ENCODE data around the gene DAPK1.
"Not testable (repeated sequence)": the region's sequence is repeated elsewhere in the genome, so short reads cannot be mapped to it uniquely, and the experiment has no call there.

DAPK1 gene

GRCh38 chr9:87537625-87538024 lies 40.0 kb downstream of the DAPK1 start:
- Mint-ChIP-seq H3K36me3 (ENCODE audit: low read depth) (no peaks in the 10 kb centered on the region), H3K27me3 (no peaks in the 10 kb centered on the region), H3K27ac (no peak overlapping the region), H3K9me3 (no peaks in the 10 kb centered on the region), H3K4me3 (no peak overlapping the region), H3K4me1 (ENCODE audit: low read depth) (peaks cover 19% of the 10 kb centered on the region)
- DNase-seq: no peak

DNA sequence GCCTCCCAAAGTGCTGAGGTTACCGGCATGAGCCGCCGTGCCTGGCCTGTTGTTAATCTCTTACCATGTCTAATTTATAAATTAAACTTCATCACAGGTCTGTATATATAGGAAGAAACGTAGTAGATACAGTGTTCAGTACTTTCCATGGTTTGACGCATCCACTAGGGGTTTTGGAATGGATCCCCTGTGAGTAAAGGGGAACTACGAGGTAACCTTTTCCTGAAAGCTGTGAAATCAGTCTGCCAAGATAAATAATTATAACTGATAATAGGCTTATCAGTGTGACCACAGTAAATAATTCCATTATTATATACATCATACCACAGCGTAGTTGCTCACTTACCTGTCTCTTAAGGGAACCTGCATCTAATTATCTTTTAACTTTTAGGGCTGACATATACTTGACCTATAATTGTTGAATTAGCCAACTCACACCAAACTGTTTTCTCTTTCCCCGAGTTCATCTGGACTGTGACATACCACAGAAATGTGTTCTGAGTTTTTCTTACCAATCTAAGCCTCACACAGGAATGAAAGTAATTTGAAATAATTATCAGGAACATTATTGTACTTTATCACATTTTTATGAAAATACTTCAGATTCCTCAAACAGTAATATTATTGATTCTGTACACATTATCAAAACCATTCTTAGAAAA lies 42.9 kb downstream of the DAPK1 start:
- no peak for DNase-seq
- Mint-ChIP-seq H3K4me1 (ENCODE audit: low read depth) (peaks cover 12% of the 10 kb centered on the region), H3K9me3 (no peaks in the 10 kb centered on the region), H3K36me3 (ENCODE audit: low read depth) (no peaks in the 10 kb centered on the region), H3K27me3 (no peaks in the 10 kb centered on the region), H3K27ac (no peak overlapping the region), H3K4me3 (no peak overlapping the region)

GRCh38 chr9:87541663-87542062 lies 44.0 kb downstream of the DAPK1 start:
- Mint-ChIP-seq H3K27ac (no peak overlapping the region), H3K9me3 (no peaks in the 10 kb centered on the region), H3K4me3 (no peak overlapping the region), H3K36me3 (ENCODE audit: low read depth) (no peaks in the 10 kb centered on the region), H3K27me3 (peaks cover 9% of the 10 kb centered on the region), H3K4me1 (ENCODE audit: low read depth) (peaks cover 4% of the 10 kb centered on the region)
- no peak for DNase-seq

DNA sequence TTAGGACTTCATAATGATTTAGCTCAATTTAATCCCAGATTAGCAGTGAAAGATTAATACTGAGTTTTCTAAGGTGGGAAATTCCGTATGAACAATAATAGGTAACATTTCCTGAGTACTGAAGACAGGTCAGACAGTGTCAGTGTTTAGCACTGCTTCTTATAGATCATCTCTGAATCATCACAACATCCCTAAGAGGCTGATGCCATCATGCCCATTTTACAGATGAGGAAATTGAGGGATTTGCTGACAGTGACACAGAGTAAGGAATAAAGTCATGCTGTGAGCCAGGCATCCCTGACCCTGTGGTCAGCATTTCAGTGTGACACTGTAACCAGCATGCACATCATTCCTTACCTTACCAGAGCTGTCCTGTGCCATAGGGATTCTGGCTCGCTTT lies 44.5 kb downstream of the DAPK1 start:
- Mint-ChIP-seq H3K36me3 (ENCODE audit: low read depth) (no peaks in the 10 kb centered on the region), H3K9me3 (no peaks in the 10 kb centered on the region), H3K4me1 (ENCODE audit: low read depth) (peaks cover 4% of the 10 kb centered on the region), H3K27ac (no peak overlapping the region), H3K27me3 (peaks cover 9% of the 10 kb centered on the region), H3K4me3 (no peak overlapping the region)
- no peak for DNase-seq

DNA sequence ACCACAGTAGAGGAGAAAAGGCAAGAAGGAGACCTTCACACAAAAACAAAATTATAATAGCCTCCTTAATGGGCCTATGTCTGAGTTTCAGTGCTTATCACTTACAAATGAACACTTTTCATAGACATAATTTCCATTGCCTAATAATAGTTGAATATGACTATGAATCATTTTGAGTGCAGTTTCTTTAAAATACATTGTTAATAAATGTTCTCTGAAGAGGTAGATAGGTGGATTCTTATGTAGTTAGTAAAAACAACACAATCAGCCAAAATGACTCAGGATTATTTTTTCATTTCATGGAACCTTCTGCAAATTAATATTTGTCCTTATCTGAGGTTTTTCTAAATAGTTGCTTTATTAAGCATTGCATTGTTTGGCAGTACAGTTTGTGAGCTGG lies 45.6 kb downstream of the DAPK1 start:
- Mint-ChIP-seq H3K27me3 (peaks cover 9% of the 10 kb centered on the region), H3K27ac (no peak overlapping the region), H3K4me3 (no peak overlapping the region), H3K36me3 (ENCODE audit: low read depth) (no peaks in the 10 kb centered on the region), H3K9me3 (no peaks in the 10 kb centered on the region), H3K4me1 (ENCODE audit: low read depth) (no peaks in the 10 kb centered on the region)
- DNase-seq: no peak

DNA sequence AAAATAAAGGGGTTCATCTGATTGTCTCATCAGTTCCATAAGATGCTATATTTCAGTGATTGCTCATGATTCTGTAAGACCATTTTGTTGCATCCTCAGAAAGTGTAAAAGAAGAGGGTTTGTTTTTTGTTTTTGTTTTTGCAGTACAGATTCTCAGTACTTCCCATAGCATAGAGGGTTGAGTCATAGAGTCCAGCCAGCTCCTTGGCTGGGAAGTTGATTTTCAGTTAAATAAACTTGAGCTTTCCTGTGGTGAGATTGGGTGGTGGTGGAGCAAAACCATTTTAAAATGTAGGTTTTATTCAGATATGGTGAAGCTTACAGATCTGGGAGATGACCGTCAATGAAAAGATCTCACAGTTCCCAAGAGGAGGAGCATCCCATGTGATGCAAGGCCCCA lies 48.2 kb downstream of the DAPK1 start:
- Mint-ChIP-seq H3K4me3 (no peak overlapping the region), H3K9me3 (no peaks in the 10 kb centered on the region), H3K4me1 (ENCODE audit: low read depth) (no peaks in the 10 kb centered on the region), H3K36me3 (ENCODE audit: low read depth) (no peaks in the 10 kb centered on the region), H3K27ac (no peak overlapping the region), H3K27me3 (peaks cover 20% of the 10 kb centered on the region)
- no peak for DNase-seq

- no peak overlapping the region for H3K27ac Mint-ChIP-seq
- no peaks in the 10 kb centered on the region for H3K36me3 Mint-ChIP-seq (ENCODE audit: low read depth)
- no peaks in the 10 kb centered on the region for H3K4me1 Mint-ChIP-seq (ENCODE audit: low read depth)
- H3K9me3 Mint-ChIP-seq: no peaks in the 10 kb centered on the region
- no peak overlapping the region for H3K4me3 Mint-ChIP-seq
- no peak for DNase-seq
- H3K27me3 Mint-ChIP-seq: peaks cover 23% of the 10 kb centered on the region
Observed at GRCh38 chr9:87546704-87547103, 49.0 kb downstream of the DAPK1 start.

DNA sequence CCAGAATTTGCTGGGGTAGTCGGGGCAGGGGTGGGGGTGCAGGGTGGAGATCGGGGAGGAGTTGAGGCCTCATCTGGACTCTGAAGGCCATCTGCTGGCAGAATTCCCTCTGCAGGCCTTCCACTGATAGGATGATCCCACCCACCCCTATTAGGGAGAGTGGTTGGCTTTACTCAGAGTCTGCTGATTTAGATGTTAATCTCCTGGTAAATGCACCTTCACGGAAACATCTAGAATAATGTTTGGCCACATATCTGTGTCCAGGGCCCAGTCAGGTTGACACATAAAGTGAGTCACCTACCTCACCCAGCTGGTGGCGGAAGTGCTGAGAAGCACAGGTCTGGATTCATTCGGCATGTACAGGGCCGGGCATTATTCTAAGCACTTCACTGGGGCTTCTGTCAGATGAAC lies 50.0 kb downstream of the DAPK1 start:
- Mint-ChIP-seq H3K4me1 (ENCODE audit: low read depth) (no peaks in the 10 kb centered on the region), H3K9me3 (no peaks in the 10 kb centered on the region), H3K27me3 (peaks cover 23% of the 10 kb centered on the region), H3K27ac (no peak overlapping the region), H3K4me3 (no peak overlapping the region), H3K36me3 (ENCODE audit: low read depth) (no peaks in the 10 kb centered on the region)
- DNase-seq: no peak

- Mint-ChIP-seq H3K27me3 (peaks cover 23% of the 10 kb centered on the region), H3K4me3 (no peak overlapping the region), H3K4me1 (ENCODE audit: low read depth) (no peaks in the 10 kb centered on the region), H3K27ac (no peak overlapping the region), H3K36me3 (ENCODE audit: low read depth) (no peaks in the 10 kb centered on the region), H3K9me3 (no peaks in the 10 kb centered on the region)
- no peak for DNase-seq
Observed at GRCh38 chr9:87548159-87548558, 50.5 kb downstream of the DAPK1 start.

- H3K27ac Mint-ChIP-seq; DNase-seq; H3K36me3 Mint-ChIP-seq (ENCODE audit: low read depth); H3K4me1 Mint-ChIP-seq (ENCODE audit: low read depth); H3K9me3 Mint-ChIP-seq; H3K4me3 Mint-ChIP-seq: not testable (repeated sequence)
- peaks cover 23% of the 10 kb centered on the region for H3K27me3 Mint-ChIP-seq
Observed at GRCh38 chr9:87549088-87549487, 51.4 kb downstream of the DAPK1 start.

GRCh38 chr9:87549791-87550190 lies 52.1 kb downstream of the DAPK1 start:
- H3K4me1 Mint-ChIP-seq (ENCODE audit: low read depth): no peaks in the 10 kb centered on the region
- H3K9me3 Mint-ChIP-seq: no peaks in the 10 kb centered on the region
- DNase-seq: no peak
- H3K36me3 Mint-ChIP-seq (ENCODE audit: low read depth): no peaks in the 10 kb centered on the region
- no peak overlapping the region for H3K4me3 Mint-ChIP-seq
- no peak overlapping the region for H3K27ac Mint-ChIP-seq
- peaks cover 23% of the 10 kb centered on the region for H3K27me3 Mint-ChIP-seq

GRCh38 chr9:87550253-87550954 lies 52.7 kb downstream of the DAPK1 start:
- no peaks in the 10 kb centered on the region for H3K9me3 Mint-ChIP-seq
- H3K27me3 Mint-ChIP-seq: peaks cover 23% of the 10 kb centered on the region
- H3K36me3 Mint-ChIP-seq (ENCODE audit: low read depth): no peaks in the 10 kb centered on the region
- DNase-seq: no peak
- H3K27ac Mint-ChIP-seq: no peak overlapping the region
- no peak overlapping the region for H3K4me3 Mint-ChIP-seq
- no peaks in the 10 kb centered on the region for H3K4me1 Mint-ChIP-seq (ENCODE audit: low read depth)

DNA sequence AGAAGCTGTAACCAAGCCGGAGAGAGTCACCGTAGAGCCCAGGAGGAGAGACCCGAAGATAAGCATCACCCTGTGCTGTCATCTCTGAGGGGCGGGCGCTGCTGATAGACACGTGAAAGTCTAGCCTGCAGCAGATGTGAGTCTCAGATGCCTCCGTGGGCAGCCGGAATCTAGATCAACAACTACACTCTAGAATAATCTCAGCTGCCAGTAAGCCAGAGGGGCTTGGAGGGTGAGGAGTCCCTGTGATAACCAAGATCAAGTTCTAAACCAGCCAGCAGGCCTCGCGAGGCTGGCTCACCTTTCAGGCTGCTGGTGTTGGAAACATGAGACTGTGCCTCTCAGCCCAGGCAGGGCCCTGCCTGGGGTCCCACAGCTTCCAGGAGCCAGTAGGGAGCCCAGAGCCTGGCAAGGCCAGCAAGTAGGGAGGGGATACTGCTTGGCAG lies 54.1 kb downstream of the DAPK1 start:
- DNase-seq: no peak
- no peak overlapping the region for H3K27ac Mint-ChIP-seq
- peaks cover 23% of the 10 kb centered on the region for H3K27me3 Mint-ChIP-seq
- H3K9me3 Mint-ChIP-seq: no peaks in the 10 kb centered on the region
- H3K36me3 Mint-ChIP-seq (ENCODE audit: low read depth): no peaks in the 10 kb centered on the region
- H3K4me3 Mint-ChIP-seq: no peak overlapping the region
- H3K4me1 Mint-ChIP-seq (ENCODE audit: low read depth): no peaks in the 10 kb centered on the region

DNA sequence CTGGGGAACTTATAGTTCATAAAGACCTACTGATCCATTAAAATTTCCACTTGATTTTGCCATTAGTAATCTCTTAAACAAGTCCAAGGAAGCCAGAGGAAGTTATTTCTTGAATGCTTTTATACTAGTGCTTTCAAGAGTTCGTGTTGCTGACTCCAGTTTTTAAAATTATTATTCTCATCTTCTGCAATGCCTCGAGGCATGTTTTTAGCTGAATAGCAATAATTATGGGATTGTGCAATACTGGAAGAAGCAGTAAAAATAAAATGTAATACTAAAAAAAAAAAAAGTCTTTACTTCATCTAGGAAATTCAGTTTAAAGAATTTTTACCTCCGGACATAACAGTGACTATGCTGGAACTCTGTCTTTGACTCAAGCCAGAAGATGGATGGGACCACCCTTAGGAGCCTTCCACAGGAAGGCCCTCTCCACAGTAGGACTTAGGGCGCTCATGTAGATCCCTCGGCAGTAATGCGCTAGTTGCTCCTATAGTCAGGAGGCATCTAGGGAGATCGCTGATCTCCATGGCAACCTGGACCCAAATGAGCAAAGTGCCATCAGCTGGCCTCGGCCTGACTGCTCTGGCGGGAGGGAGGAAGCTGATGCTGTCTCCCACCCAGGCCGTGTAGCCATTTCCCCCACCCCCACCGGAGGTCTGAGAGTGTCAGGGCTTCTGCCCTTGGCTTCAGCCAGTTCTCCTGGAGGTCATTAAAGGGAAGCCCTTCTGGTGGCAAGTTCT lies 56.7 kb downstream of the DAPK1 start:
- H3K4me1 Mint-ChIP-seq (ENCODE audit: low read depth): no peaks in the 10 kb centered on the region
- H3K27me3 Mint-ChIP-seq: peaks cover 27% of the 10 kb centered on the region
- H3K36me3 Mint-ChIP-seq (ENCODE audit: low read depth): no peaks in the 10 kb centered on the region
- H3K27ac Mint-ChIP-seq: no peak overlapping the region
- H3K9me3 Mint-ChIP-seq: no peaks in the 10 kb centered on the region
- DNase-seq: no peak
- no peak overlapping the region for H3K4me3 Mint-ChIP-seq

DNA sequence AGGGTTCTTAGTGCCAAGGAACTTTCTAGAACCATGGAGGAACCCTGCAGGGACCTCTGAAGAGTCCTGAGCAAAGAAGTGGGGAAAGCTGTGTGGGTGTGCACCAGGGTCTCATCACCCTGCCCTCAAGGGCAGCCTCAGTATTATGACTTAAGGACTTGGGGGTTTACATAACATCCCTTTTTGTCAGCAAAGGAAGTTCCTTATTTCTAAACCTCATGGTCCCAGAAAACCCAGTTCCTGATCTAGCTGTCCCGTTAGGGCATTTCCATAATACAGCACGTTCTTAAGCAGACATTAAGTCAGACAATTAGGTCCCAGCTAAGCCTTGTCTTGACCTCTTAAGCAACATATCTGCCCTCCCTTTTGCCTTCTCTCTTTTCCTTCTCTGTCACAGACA lies 57.3 kb downstream of the DAPK1 start:
- H3K9me3 Mint-ChIP-seq: no peaks in the 10 kb centered on the region
- H3K27me3 Mint-ChIP-seq: peaks cover 21% of the 10 kb centered on the region
- no peak for DNase-seq
- H3K4me1 Mint-ChIP-seq (ENCODE audit: low read depth): no peaks in the 10 kb centered on the region
- H3K4me3 Mint-ChIP-seq: no peak overlapping the region
- no peaks in the 10 kb centered on the region for H3K36me3 Mint-ChIP-seq (ENCODE audit: low read depth)
- no peak overlapping the region for H3K27ac Mint-ChIP-seq

Measured in activated T-cell treated with anti-CD3 and anti-CD28 coated beads, Interleukin-2, amount 50 U/mL, for 24 hours (primary cell).